ENCODE measurements around the gene MISP3.
A peak's percentile ranks its signal among the peaks of the same experiment; 100 is the strongest.
"Not testable (repeated sequence)": the region's sequence is repeated elsewhere in the genome, so short reads cannot be mapped to it uniquely, and the experiment has no call there.

Gene MISP3

DNA sequence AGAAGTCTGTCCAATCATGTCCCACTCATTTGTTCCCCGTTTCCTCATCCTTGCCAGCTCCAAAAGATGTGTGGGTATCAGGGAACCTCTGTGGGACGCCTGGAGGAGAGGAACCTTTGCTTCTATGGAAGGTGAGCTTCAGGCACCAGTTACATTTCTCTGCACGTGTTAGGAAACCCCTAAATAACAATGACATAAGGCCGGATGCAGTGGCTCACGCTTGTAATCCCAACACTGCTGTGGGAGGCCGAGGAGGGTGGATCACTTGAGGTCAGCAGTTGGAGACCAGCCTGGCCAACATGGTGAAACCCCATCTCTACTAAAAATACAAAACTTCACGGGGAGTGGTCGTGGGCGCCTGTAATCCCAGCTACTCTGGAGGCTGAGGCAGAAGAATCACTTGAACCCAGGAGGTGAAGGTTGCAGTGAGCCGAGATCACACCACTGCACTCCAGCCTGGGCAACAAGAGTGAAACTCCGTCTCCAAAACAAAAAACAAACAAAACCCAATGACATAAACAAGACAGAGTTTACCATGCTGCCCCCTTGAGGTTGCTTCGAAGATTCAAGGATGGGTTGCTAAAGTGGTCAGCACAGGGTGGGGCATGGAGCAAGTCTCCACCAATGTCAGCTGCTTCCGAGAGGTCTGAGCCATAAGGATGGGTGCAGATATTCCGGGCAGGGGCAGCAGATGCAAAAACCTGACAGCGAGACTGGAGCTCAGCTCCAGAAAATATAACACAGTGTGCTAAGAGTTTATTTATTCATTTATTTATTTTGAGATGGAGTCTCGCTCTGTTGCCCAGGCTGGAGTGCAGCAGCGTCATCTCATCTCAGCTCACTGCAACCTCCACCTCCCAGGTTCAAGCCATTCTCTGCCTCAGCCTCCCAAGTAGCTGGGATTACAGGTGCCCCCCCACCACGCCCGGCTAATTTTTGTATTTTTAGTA lies 29.7 kb upstream of the MISP3 start:
- H3K4me3 ChIP-seq (ENCODE audit: low read depth in 1 of 2, low read length in 1 of 2); H3K36me3 ChIP-seq; H3K27me3 ChIP-seq; H3K4me1 ChIP-seq (ENCODE audit: control insufficient read depth in 1 of 2, insufficient read depth in 1 of 2, low read depth in 1 of 2, low read length in 1 of 2); H3K9me3 ChIP-seq: not testable (repeated sequence)
- TF ChIP-seq, protein P1, sequence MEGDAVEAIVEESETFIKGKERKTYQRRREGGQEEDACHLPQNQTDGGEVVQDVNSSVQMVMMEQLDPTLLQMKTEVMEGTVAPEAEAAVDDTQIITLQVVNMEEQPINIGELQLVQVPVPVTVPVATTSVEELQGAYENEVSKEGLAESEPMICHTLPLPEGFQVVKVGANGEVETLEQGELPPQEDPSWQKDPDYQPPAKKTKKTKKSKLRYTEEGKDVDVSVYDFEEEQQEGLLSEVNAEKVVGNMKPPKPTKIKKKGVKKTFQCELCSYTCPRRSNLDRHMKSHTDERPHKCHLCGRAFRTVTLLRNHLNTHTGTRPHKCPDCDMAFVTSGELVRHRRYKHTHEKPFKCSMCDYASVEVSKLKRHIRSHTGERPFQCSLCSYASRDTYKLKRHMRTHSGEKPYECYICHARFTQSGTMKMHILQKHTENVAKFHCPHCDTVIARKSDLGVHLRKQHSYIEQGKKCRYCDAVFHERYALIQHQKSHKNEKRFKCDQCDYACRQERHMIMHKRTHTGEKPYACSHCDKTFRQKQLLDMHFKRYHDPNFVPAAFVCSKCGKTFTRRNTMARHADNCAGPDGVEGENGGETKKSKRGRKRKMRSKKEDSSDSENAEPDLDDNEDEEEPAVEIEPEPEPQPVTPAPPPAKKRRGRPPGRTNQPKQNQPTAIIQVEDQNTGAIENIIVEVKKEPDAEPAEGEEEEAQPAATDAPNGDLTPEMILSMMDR (IDR thresholded peaks at IDR 0.05): peak; percentile 17
- peak overlapping the region; percentile 36 for H3K27ac ChIP-seq

DNA sequence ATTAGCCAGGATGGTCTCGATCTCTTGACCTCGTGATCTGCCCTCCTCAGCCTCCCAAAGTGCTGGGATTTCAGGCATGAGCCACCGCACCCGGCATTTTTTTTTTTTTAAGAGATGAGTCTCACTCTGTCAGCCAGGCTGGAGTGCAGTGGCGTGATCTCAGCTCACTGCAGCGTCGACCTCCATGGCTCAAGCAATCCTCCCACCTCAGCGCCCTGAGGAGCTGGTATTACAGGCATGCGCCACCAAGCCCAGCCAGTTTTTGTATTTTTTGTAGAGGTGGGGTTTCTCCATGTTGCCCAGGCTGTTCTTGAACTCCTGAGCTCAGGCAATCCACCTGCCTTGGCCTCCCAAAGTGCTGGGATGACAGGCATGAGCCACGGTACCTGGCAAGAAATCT lies 24.7 kb upstream of the MISP3 start:
- H3K9me3 ChIP-seq; H3K4me3 ChIP-seq (ENCODE audit: low read depth in 1 of 2, low read length in 1 of 2); H3K27me3 ChIP-seq; H3K36me3 ChIP-seq; H3K27ac ChIP-seq; H3K4me1 ChIP-seq (ENCODE audit: control insufficient read depth in 1 of 2, insufficient read depth in 1 of 2, low read depth in 1 of 2, low read length in 1 of 2): not testable (repeated sequence)

DNA sequence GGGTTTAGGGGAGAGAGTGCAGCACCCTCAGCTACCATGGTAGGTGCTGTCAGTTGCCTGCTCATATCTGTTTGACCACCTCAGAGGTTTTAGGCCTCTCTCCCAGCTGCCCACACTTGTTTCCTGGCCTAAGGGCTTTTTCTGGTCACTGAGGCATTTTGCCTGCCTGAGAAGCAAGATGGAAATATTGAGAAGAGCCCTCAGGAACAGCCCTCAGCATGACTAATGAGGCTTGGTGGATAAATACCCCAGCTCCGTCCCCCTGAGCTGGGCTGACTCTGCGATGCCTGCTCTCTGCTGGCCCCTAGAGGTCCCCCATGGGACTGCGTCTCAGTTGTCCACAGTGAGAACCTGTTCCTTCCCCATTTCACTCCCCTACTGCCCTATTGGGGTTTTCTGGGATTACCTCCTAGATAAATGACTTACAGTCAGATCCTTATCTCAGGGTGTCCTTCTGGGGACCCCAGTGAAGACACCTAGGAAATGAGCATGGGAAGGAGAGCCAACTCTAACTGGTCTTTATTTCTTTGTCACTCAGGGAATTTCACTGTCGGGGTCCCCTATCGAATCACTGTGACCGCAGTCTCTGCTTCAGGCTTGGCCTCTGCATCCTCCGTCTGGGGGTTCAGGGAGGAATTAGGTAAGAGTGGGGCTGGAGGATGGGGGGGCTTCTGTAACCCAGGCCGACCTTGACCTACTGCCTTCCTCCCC lies 24.0 kb upstream of the MISP3 start:
- Histone ChIP-seq H3K36me3 (no peaks in the 10 kb centered on the region), H3K9me3 (no peaks in the 10 kb centered on the region), H3K27ac (no peak overlapping the region), H3K4me1 (ENCODE audit: control insufficient read depth in 1 of 2, insufficient read depth in 1 of 2, low read depth in 1 of 2, low read length in 1 of 2) (no peaks in the 10 kb centered on the region), H3K4me3 (ENCODE audit: low read depth in 1 of 2, low read length in 1 of 2) (no peak overlapping the region), H3K27me3 (peaks cover 5% of the 10 kb centered on the region)
- TF ChIP-seq, protein P1 (IDR thresholded peaks at IDR 0.05): peak; percentile 93

DNA sequence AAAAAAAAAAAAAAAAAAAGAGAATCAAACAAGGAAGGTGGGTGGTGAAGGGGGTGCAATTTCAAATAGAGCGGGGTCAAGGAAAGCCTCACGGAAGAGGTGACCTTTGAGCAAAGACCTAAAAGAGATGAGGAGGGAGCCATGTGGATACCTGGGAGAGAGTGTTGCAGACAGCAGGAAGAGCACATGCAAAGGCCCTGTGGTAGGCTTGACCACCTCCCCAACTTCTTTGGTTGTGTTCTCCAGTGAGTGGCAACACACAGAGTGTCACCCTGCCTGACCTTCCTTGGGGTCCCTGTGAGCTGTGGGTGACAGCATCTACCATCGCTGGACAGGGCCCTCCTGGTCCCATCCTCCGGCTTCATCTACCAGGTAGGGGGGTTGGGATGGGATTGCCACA lies 22.1 kb upstream of the MISP3 start:
- TF ChIP-seq, protein P1 (IDR thresholded peaks at IDR 0.05): no peak
- no peaks in the 10 kb centered on the region for H3K9me3 ChIP-seq
- H3K36me3 ChIP-seq: no peaks in the 10 kb centered on the region
- no peak overlapping the region for H3K4me3 ChIP-seq (ENCODE audit: low read depth in 1 of 2, low read length in 1 of 2)
- peaks cover 24% of the 10 kb centered on the region for H3K27me3 ChIP-seq
- H3K4me1 ChIP-seq (ENCODE audit: control insufficient read depth in 1 of 2, insufficient read depth in 1 of 2, low read depth in 1 of 2, low read length in 1 of 2): no peaks in the 10 kb centered on the region
- H3K27ac ChIP-seq: no peak overlapping the region

DNA sequence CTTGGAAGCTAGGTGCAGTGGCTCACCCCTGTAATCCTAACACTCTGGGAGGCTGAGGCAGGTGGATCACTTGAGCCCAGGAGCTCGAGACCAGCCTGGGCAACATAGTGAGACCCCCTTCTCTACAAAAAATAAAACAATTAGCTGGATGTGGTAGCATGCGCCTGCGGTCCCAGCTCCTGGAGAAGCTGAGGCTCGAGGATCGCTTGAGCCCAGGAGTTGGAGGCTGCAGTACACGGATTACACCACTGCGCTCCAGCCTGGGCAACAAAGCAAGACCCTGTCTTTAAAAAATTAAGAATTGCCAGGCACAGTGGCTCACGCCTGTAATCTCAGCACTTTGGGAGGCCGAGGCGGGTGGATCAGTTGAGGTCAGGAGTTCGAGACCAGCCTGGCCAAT lies 21.6 kb upstream of the MISP3 start:
- peaks cover 29% of the 10 kb centered on the region for H3K27me3 ChIP-seq
- H3K27ac ChIP-seq; H3K36me3 ChIP-seq; H3K4me1 ChIP-seq (ENCODE audit: control insufficient read depth in 1 of 2, insufficient read depth in 1 of 2, low read depth in 1 of 2, low read length in 1 of 2); H3K9me3 ChIP-seq; H3K4me3 ChIP-seq (ENCODE audit: low read depth in 1 of 2, low read length in 1 of 2): not testable (repeated sequence)

DNA sequence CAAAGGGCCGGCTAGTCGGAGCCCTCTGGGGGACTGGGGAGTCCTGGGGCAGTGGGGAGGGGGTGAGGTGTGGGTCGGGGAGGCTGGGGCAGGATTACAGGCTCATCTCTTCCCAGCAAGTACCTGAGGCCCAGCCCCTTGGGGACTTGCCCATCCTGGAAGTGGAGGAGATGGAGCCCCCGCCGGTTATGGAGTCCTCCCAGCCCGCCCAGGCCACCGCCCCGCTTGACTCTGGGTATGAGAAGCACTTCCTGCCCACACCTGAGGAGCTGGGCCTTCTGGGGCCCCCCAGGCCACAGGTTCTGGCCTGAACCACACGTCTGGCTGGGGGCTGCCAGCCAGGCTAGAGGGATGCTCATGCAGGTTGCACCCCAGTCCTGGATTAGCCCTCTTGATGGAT lies 20.6 kb upstream of the MISP3 start:
- H3K36me3 ChIP-seq: no peaks in the 10 kb centered on the region
- TF ChIP-seq, protein P1 (IDR thresholded peaks at IDR 0.05): no peak
- H3K4me3 ChIP-seq (ENCODE audit: low read depth in 1 of 2, low read length in 1 of 2): no peak overlapping the region
- H3K27me3 ChIP-seq: peaks cover 39% of the 10 kb centered on the region
- no peaks in the 10 kb centered on the region for H3K4me1 ChIP-seq (ENCODE audit: control insufficient read depth in 1 of 2, insufficient read depth in 1 of 2, low read depth in 1 of 2, low read length in 1 of 2)
- H3K9me3 ChIP-seq: no peaks in the 10 kb centered on the region
- no peak overlapping the region for H3K27ac ChIP-seq

All from neutrophil (primary cell).